IPS-NIHi7 (cell line): ENCODE results near the gene DCUN1D2.
"Not testable (repeated sequence)": the region's sequence is repeated elsewhere in the genome, so short reads cannot be mapped to it uniquely, and the experiment has no call there.

Experiments
- DNase-seq: peaks from one replicate; pipeline ENCODE4 v3.0.0; 2012; ENCODE audit warnings: mixed read lengths; ENCODE audit errors: extremely low spot score

The DCUN1D2 gene

GRCh38 chr13:113465300-113465699, 25.2 kb downstream of the DCUN1D2 start:
- DNase-seq, result no peak

DNA sequence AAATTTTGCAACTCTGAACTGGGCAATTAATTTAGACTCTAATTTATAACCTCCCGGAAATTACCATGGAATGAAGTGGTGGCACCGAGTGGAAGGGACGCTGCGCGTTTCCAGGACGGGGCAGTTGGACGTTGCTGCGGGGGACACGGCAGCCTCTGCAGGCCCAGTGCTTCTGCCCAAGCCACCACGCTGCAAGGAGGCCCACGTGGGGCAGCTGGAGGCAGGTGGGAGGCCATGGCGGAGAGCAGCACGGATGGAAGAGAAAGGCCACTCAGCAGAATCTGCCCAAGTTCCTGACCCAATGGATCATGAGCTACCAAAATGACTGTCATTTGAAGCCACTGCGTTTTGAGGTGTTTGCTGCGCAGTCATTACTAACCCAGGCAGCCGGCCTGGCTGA, 26.0 kb downstream of the DCUN1D2 start:
- DNase-seq, result no peak

GRCh38 chr13:113461022-113461751, 29.3 kb downstream of the DCUN1D2 start:
- DNase-seq, result no peak

- DNase-seq, result no peak
Measured at GRCh38 chr13:113460599-113460998, 29.9 kb downstream of the DCUN1D2 start.

- DNase-seq, result no peak
Measured at GRCh38 chr13:113460064-113460555, 30.4 kb downstream of the DCUN1D2 start.

- DNase-seq, result peak; percentile 53
Measured at GRCh38 chr13:113458253-113459065, 32.1 kb downstream of the DCUN1D2 start.

- no peak for DNase-seq
Measured at GRCh38 chr13:113457510-113457909, 33.0 kb downstream of the DCUN1D2 start.

- DNase-seq, result no peak
Measured at GRCh38 chr13:113456116-113456702, 34.3 kb downstream of the DCUN1D2 start.

DNA sequence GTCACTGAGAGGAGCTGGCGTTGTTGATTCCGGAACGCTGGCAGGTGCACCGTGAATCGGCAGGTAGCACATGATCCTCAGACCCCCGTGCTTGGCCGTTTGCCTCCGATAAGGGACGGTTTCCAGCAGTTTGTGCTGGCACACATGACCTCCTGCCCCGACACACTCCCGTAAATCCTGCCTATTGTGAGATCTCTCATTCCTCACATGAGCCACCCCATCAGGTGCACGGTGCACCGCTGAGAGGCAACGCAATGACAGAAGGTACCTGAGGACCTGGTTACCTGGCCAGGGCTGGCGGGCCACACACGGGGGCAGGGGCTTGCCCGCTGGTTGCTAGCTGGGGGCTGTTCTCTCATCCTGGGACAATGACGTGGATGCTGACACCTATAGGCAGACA, 35.1 kb downstream of the DCUN1D2 start:
- DNase-seq, result no peak

DNA sequence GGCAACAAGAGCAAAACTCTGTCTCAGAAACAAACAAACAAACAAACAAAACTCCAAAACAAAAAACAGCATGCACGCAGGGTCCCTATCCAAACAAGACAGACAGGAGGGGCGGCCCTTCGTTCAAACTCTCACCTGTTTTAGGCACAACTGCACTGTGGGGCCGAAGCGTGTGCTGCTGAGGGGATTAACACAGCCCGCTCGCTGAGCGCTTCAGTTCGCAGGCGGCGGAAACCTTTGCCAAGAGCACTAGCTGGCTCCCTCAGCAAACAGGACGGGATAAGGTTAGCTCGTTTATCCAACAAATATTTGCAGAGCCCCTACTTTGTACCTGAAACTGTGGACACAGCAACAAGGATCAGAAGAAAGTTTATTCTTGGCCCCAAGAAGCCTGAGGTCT, 35.6 kb downstream of the DCUN1D2 start:
- DNase-seq, result no peak

GRCh38 chr13:113452942-113453901, 37.3 kb downstream of the DCUN1D2 start, which contains the start of gene ADPRHL1:
TSS of gene ADPRHL1 (minus strand) at chr13:113453488. CDS start at chr13:113453437, 51 bp downstream.
- no peak for DNase-seq

DNA sequence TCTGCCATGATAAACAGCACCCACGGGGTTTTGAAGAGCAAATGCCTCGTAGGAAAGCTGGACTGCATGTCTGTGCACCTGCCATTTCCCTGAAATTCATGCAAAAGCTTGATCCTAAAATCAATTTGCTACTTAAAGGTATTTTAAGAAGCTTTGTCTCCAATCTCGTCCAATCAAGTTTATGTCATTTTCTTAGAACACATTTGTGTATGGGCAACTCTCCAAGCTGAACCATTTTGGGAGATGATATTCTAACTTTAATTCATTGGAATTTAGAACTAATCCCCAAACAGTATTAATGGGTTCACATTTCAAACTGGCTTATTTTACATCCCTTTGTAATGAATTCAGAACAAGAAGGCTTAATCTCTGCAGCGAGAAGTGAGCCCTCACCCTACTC, 38.0 kb downstream of the DCUN1D2 start:
- no peak for DNase-seq

- DNase-seq, result no peak
Measured at GRCh38 chr13:113451951-113452421, 38.5 kb downstream of the DCUN1D2 start.

GRCh38 chr13:113450861-113451620, 39.5 kb downstream of the DCUN1D2 start:
- DNase-seq, result not testable (repeated sequence)

GRCh38 chr13:113450348-113450744, 40.2 kb downstream of the DCUN1D2 start:
- DNase-seq, result not testable (repeated sequence)

DNA sequence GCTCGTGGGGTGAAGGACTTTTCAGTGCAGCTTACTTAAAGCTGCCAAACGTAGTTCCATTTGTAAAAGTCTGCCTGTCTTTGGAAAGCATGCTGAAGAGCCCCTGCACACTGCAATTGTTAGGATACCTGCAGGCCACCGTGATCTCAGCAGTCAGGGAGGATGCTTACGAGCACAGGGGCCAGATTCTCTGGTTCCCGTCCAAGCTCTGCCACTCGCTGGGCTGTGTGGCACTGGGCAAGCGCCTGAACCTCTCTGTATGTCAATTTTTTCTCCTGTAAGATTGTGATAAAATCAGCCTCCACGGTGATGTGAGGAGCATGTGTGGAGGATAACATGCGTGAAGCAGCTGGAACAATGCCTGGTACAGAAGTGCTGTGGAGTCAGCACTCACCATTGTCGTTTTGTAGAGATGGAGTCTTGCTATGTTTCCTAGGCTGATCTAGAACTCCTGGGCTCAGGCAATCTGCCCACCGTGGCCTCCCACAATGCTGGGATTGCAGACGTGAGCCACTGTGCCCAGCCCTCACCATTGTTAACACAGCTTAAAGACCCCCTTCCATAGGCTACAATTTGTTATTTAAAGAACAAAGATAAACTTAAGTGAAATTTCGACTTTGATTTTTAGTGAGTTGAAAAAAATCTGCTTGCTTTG, 40.7 kb downstream of the DCUN1D2 start:
- no peak for DNase-seq

- no peak for DNase-seq
Measured at GRCh38 chr13:113448885-113449692, 41.4 kb downstream of the DCUN1D2 start.

DNA sequence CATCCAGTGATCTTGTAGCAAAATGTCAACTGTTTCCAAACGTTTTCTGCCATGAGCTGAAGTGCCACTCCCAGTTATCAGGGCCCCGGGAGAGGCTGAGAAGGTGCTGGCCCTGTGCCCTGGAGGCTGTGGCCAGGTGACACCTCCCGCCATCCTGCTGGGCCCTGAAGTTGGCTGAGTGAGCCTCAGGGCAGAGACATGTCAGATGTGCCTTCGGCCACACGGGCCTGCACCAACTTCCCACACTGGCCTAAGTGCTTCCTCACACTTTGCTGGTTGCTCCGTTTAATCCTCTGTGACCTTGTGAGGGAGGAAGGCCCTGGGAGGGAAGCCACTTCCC, 42.0 kb downstream of the DCUN1D2 start:
- DNase-seq, result no peak

DNA sequence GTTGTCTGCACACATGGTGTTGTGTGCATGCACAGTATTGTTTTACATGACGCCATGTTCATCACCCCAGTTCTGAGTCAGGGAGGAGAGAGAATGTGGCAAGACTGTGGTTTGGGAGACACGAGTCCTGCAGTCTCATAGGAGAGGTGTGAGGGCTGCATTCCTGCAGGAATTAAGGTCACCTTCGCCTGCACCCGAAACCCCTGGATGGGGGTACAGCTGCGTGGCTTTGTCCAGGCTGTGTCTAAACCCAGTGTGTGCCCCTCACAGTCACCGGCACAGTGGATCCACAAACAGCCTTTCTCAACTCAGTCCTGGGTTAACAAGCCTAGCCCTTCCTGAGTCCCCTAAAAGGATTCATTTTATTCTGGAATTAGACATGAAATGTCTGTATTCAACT, 42.9 kb downstream of the DCUN1D2 start:
- no peak for DNase-seq
